Measurements from ENCODE around the gene RIPPLY1. TPM values are rescaled to one million over a fixed set of nuclear protein-coding genes. Genes with fewer than 3 reads are reported as not detected.
"Not testable (repeated sequence)": the region's sequence is repeated elsewhere in the genome, so short reads cannot be mapped to it uniquely, and the experiment has no call there.

Gene RIPPLY1
- total RNA-seq, 4 donors from 2014 or later, result not detected

GRCh38 chrX:106891762-106892460 is 11.2 kb downstream of the RIPPLY1 start:
- H3K9me3 ChIP-seq, result no peaks in the 10 kb centered on the region
- H3K4me3 ChIP-seq, result no peak overlapping the region
- H3K27me3 ChIP-seq, result peaks cover 0 to 25% (median 0%) of the 10 kb centered on the region in 4 donors
- WGBS, 2 donors, result 51 to 56% methylated on average over 3 to 7 of the region's 7 CpGs
- no peak for TF ChIP-seq POLR2A (IDR thresholded peaks at IDR 0.05)
- H3K27ac ChIP-seq, result no peak overlapping the region
- no peaks in the 10 kb centered on the region for H3K36me3 ChIP-seq
- intact Hi-C loops (cut with DNase I), result no loop called here
- DNase-seq, result no peak
- peaks cover 0 to 17% (median 0%) of the 10 kb centered on the region in 3 donors for H3K4me1 ChIP-seq

- TF ChIP-seq POLR2A (IDR thresholded peaks at IDR 0.05), result no peak
- TF ChIP-seq, protein P1, sequence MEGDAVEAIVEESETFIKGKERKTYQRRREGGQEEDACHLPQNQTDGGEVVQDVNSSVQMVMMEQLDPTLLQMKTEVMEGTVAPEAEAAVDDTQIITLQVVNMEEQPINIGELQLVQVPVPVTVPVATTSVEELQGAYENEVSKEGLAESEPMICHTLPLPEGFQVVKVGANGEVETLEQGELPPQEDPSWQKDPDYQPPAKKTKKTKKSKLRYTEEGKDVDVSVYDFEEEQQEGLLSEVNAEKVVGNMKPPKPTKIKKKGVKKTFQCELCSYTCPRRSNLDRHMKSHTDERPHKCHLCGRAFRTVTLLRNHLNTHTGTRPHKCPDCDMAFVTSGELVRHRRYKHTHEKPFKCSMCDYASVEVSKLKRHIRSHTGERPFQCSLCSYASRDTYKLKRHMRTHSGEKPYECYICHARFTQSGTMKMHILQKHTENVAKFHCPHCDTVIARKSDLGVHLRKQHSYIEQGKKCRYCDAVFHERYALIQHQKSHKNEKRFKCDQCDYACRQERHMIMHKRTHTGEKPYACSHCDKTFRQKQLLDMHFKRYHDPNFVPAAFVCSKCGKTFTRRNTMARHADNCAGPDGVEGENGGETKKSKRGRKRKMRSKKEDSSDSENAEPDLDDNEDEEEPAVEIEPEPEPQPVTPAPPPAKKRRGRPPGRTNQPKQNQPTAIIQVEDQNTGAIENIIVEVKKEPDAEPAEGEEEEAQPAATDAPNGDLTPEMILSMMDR (IDR thresholded peaks at IDR 0.05), result no peak
- Histone ChIP-seq H3K27me3 (peaks cover 0 to 25% (median 0%) of the 10 kb centered on the region in 4 donors), H3K9me3 (no peaks in the 10 kb centered on the region), H3K4me1 (peaks cover 0 to 1% (median 0%) of the 10 kb centered on the region in 3 donors), H3K4me3 (no peak overlapping the region), H3K27ac (no peak overlapping the region), H3K36me3 (no peaks in the 10 kb centered on the region)
- DNase-seq, result no peak
- intact Hi-C loops (cut with DNase I), result no loop called here
- WGBS, 2 donors, result 57 to 100% methylated on average over 1 of the region's 1 CpG
These were observed 13.7 kb downstream of the RIPPLY1 start for GRCh38 chrX:106889468-106889867.

DNA sequence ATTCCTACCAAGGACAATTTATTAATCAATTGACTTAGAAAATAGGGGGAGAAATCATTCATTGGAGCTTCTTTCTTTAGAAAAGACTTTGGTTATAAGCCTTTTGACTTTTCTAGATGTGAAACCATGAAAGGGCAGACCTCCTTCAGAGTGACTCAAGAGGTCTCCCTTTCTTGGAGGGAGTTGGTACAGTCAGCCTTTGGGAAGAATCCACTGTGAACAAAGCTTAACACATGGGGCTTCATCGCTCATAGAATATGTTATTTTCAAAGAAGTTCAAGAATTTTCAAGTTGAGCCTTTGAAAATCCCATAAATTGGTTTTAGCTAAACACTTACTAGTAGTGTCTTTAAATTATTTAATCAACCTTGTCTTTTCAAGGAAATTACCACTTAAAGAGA is 28.0 kb downstream of the RIPPLY1 start:
- 63 to 67% methylated on average over 1 of the region's 1 CpG for WGBS, 2 donors
- Histone ChIP-seq H3K4me3 (no peak overlapping the region), H3K27me3 (no peaks in the 10 kb centered on the region), H3K36me3 (no peaks in the 10 kb centered on the region), H3K9me3 (no peaks in the 10 kb centered on the region), H3K4me1 (no peaks in the 10 kb centered on the region), H3K27ac (no peak overlapping the region)
- no peak for TF ChIP-seq POLR2A (IDR thresholded peaks at IDR 0.05)
- TF ChIP-seq, protein P1 (IDR thresholded peaks at IDR 0.05), result no peak
- intact Hi-C loops (cut with DNase I), result no loop called here
- no peak for DNase-seq

- intact Hi-C loops (cut with DNase I), result no loop called here
- no peak overlapping the region for H3K27ac ChIP-seq
- no peak overlapping the region for H3K4me3 ChIP-seq
- 30 to 36% methylated on average over 2 of the region's 2 CpGs for WGBS, 2 donors
- TF ChIP-seq POLR2A (IDR thresholded peaks at IDR 0.05), result no peak
- TF ChIP-seq, protein P1 (IDR thresholded peaks at IDR 0.05), result peak in 5 of 6 experiments; percentile 42 to 68 (median 60)
- no peaks in the 10 kb centered on the region for H3K36me3 ChIP-seq
- DNase-seq, result no peak
- H3K4me1 ChIP-seq, result no peaks in the 10 kb centered on the region
- no peaks in the 10 kb centered on the region for H3K9me3 ChIP-seq
- no peaks in the 10 kb centered on the region for H3K27me3 ChIP-seq
These were observed 29.1 kb downstream of the RIPPLY1 start for GRCh38 chrX:106874075-106874474.

GRCh38 chrX:106872796-106873195 is 30.3 kb downstream of the RIPPLY1 start:
- intact Hi-C loops (cut with DNase I); DNase-seq; H3K27me3 ChIP-seq; H3K4me1 ChIP-seq; H3K27ac ChIP-seq; H3K4me3 ChIP-seq; H3K36me3 ChIP-seq; H3K9me3 ChIP-seq: not testable (repeated sequence)
- WGBS, 2 donors, result 84 to 95% methylated on average over 2 of the region's 2 CpGs

GRCh38 chrX:106863697-106864096 is 39.4 kb downstream of the RIPPLY1 start:
- no peak overlapping the region for H3K4me3 ChIP-seq
- H3K27me3 ChIP-seq, result no peaks in the 10 kb centered on the region
- DNase-seq, result no peak
- no peaks in the 10 kb centered on the region for H3K4me1 ChIP-seq
- TF ChIP-seq, protein P1 (IDR thresholded peaks at IDR 0.05), result no peak
- no peak for TF ChIP-seq POLR2A (IDR thresholded peaks at IDR 0.05)
- no peak overlapping the region for H3K27ac ChIP-seq
- H3K36me3 ChIP-seq, result no peaks in the 10 kb centered on the region
- peaks cover 0 to 6% (median 0%) of the 10 kb centered on the region in 3 donors for H3K9me3 ChIP-seq
- WGBS, 2 donors, result no CpG with 5 or more reads among the region's 9 CpGs
- intact Hi-C loops (cut with DNase I), result no loop called here
